K562 (cell line): ENCODE measurements around the gene IL23R. TPM values are rescaled to one million over a fixed set of nuclear protein-coding genes. Genes with fewer than 3 reads are reported as not detected.
A peak's percentile ranks its signal among the peaks of the same experiment; 100 is the strongest.

Experiments used
- BRD4 ChIP-seq: fragments of 200-600 bp; sonication (generic); IDR thresholded peaks from 2 replicates; pipeline ENCODE4 v1.6.1; 2017; ENCODE audit warnings: inconsistent platforms
- FOXJ2 ChIP-seq: fragments of 200-800 bp; sonication (Bioruptor generic); IDR thresholded peaks from 2 replicates; pipeline ENCODE4 v1.6.1; 2016; ENCODE audit warnings: missing genetic modification characterization, missing compliant biosample characterization
- HDGF ChIP-seq: fragments of 450-650 bp; IDR thresholded peaks from 2 replicates; pipeline ENCODE4 v1.6.1; 2016
- NFXL1 ChIP-seq: fragments of 450-650 bp; formaldehyde crosslinking; IDR thresholded peaks from 2 replicates; pipeline ENCODE4 v1.4.0; 2021; ENCODE audit warnings: mild to moderate bottlenecking
- PYGO2 ChIP-seq: fragments of 450-650 bp; IDR thresholded peaks from 2 replicates; pipeline ENCODE4 v1.6.1; 2016; ENCODE audit warnings: mild to moderate bottlenecking, missing genetic modification characterization, moderate library complexity, missing compliant biosample characterization
- TARDBP ChIP-seq: fragments of 450-650 bp; IDR thresholded peaks from 2 replicates; pipeline ENCODE4 v1.6.1; 2016
- TEAD4 ChIP-seq, 2 experiments: sonication (generic) in 1 of 2; formaldehyde crosslinking in 1 of 2; IDR thresholded peaks; 2 replicates each; pipeline versions ENCODE4 v1.6.1 to v1.8.0; 2012 to 2022; ENCODE audit warnings: borderline replicate concordance in 1 of 2, inconsistent platforms in 1 of 2, low read length in 1 of 2, mild to moderate bottlenecking in 1 of 2, missing genetic modification reagents in 1 of 2
- ZNF316 ChIP-seq: fragments of 450-650 bp; IDR thresholded peaks from 2 replicates; pipeline ENCODE4 v1.6.1; 2016
- polyA plus RNA-seq, 8 experiments: library from polyadenylated mRNA; depleted of rRNA in 4 of 8; stranded (reverse) in 5 of 8; unstranded in 3 of 8; fragments of >200 nt; fragmentation: Nextera tagmentation in 2 of 8; fragmentation: Illumina TruSeq in 1 of 8; extraction: Ambion mirVana in 2 of 8; extraction: Trizol in 1 of 8; gene quantifications; 2 replicates each; pipeline versions ENCODE4 v1.2.1 to v1.2.3, GENCODE V29; 2011 to 2014; ENCODE audit warnings: inconsistent platforms in 1 of 8, missing spikeins in 1 of 8
- total RNA-seq, 7 experiments: library from RNA; depleted of rRNA in 6 of 7; stranded (reverse); fragments of >200 nt in 6 of 7; fragmentation: Illumina TruSeq in 2 of 7; extraction: Trizol in 2 of 7; gene quantifications; 2 replicates each; pipeline versions ENCODE4 v1.2.1 to v1.2.3, GENCODE V29; 2011 to 2021; ENCODE audit warnings: low replicate concordance in 1 of 7
- TF ChIP-seq, protein P1 (sequence below): fragments of 250-450 bp; sonication (Bioruptor Pico); IDR thresholded peaks from 2 replicates; pipeline ENCODE4 v1.8.0; 2022; ENCODE audit warnings: inconsistent platforms
- TF ChIP-seq, protein P2 (sequence below): fragments of 450-650 bp; formaldehyde crosslinking; IDR thresholded peaks from 2 replicates; pipeline ENCODE4 v1.4.0; 2022; ENCODE audit warnings: mild to moderate bottlenecking, moderate library complexity

Gene IL23R
- total and polyA plus RNA-seq, 9 of the 15 experiments (the other 6 are each of a cell fraction or from before 2014, with no cell fraction given), result 4.4 to 52.7 (median 22.8) TPM

DNA sequence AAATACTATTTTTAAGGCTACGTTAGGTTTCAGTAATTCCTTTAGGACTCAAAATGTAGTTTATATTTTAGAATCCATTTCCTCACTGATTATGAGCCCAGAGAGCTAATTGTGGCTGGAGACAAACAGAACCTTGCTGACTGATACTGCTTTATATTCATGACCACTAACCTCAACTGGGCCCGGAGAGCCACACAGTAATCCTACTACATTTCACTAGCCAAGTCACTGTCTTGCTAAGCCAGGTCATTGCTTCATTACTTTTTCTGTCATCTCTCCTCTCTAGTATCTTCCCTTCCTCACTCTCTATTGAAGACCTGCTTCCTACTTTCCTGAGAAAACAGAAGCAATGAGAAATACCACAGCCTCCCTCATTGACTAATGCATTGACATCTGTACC, 24.7 kb downstream of the IL23R start (continued):
- no peak for TF ChIP-seq NFXL1
- no peak for TF ChIP-seq TEAD4 (IDR thresholded peaks at IDR 0.05; ENCODE audit: low read length)
- no peak for TF ChIP-seq TEAD4 (CRISPR knock-in tag; IDR thresholded peaks at IDR 0.05; ENCODE audit: borderline replicate concordance)
- TF ChIP-seq PYGO2 (tag), result 0 out of 2 replicates have a peak, but pooled peaks have one; percentile 29
- peak; percentile 32; the same call in 1 of the 2 replicates for TF ChIP-seq HDGF
- TF ChIP-seq, protein P1, sequence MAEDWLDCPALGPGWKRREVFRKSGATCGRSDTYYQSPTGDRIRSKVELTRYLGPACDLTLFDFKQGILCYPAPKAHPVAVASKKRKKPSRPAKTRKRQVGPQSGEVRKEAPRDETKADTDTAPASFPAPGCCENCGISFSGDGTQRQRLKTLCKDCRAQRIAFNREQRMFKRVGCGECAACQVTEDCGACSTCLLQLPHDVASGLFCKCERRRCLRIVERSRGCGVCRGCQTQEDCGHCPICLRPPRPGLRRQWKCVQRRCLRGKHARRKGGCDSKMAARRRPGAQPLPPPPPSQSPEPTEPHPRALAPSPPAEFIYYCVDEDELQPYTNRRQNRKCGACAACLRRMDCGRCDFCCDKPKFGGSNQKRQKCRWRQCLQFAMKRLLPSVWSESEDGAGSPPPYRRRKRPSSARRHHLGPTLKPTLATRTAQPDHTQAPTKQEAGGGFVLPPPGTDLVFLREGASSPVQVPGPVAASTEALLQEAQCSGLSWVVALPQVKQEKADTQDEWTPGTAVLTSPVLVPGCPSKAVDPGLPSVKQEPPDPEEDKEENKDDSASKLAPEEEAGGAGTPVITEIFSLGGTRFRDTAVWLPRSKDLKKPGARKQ, result no peak
- TF ChIP-seq FOXJ2 (tag), result 0 out of 2 replicates have a peak, but pooled peaks have one; percentile 40
- TF ChIP-seq, protein P2, sequence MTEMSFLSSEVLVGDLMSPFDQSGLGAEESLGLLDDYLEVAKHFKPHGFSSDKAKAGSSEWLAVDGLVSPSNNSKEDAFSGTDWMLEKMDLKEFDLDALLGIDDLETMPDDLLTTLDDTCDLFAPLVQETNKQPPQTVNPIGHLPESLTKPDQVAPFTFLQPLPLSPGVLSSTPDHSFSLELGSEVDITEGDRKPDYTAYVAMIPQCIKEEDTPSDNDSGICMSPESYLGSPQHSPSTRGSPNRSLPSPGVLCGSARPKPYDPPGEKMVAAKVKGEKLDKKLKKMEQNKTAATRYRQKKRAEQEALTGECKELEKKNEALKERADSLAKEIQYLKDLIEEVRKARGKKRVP (CRISPR knock-in tag), result no peak
- TF ChIP-seq ZNF316, result no peak
- no peak for TF ChIP-seq TARDBP
- no peak for TF ChIP-seq BRD4
